Measurements from ENCODE around the gene EYS.
"Not testable (repeated sequence)": the region's sequence is repeated elsewhere in the genome, so short reads cannot be mapped to it uniquely, and the experiment has no call there.

Gene EYS

GRCh38 chr6:65631711-65632110, 75.3 kb downstream of the EYS start:
- no peak for DNase-seq

GRCh38 chr6:65627434-65627999, 79.5 kb downstream of the EYS start:
- DNase-seq, result not testable (repeated sequence)

- no peak for DNase-seq
Measured at GRCh38 chr6:65627015-65627414, 80.0 kb downstream of the EYS start.

- no peak for DNase-seq
Measured at GRCh38 chr6:65623566-65623965, 83.5 kb downstream of the EYS start.

GRCh38 chr6:65610746-65611145, 96.3 kb downstream of the EYS start:
- DNase-seq, result no peak

- no peak for DNase-seq
Measured at GRCh38 chr6:65595540-65595939, 111.5 kb downstream of the EYS start.

- DNase-seq, result no peak
Measured at GRCh38 chr6:65570340-65570739, 136.7 kb downstream of the EYS start.

GRCh38 chr6:65569505-65569904, 137.5 kb downstream of the EYS start:
- no peak for DNase-seq

GRCh38 chr6:65569056-65569455, 138.0 kb downstream of the EYS start:
- not testable (repeated sequence) for DNase-seq

- peak in 1 of 2 experiments; percentile 5 for DNase-seq
Measured at GRCh38 chr6:65566117-65566516, 140.9 kb downstream of the EYS start.

- no peak for DNase-seq
Measured at GRCh38 chr6:65558071-65558470, 149.0 kb downstream of the EYS start.

- DNase-seq, result no peak
Measured at GRCh38 chr6:65557224-65557623, 149.8 kb downstream of the EYS start.

GRCh38 chr6:65546894-65547293, 160.1 kb downstream of the EYS start:
- DNase-seq, result no peak

GRCh38 chr6:65545920-65546319, 161.1 kb downstream of the EYS start:
- DNase-seq, result no peak

GRCh38 chr6:65538644-65539043, 168.4 kb downstream of the EYS start:
- no peak for DNase-seq

GRCh38 chr6:65537600-65537999, 169.4 kb downstream of the EYS start:
- no peak for DNase-seq

GRCh38 chr6:65531533-65531932, 175.5 kb downstream of the EYS start:
- no peak for DNase-seq

GRCh38 chr6:65524232-65524631, 182.8 kb downstream of the EYS start:
- no peak for DNase-seq

- no peak for DNase-seq
Measured at GRCh38 chr6:65505736-65506135, 201.3 kb downstream of the EYS start.

GRCh38 chr6:65501045-65501444, 206.0 kb downstream of the EYS start:
- DNase-seq, result no peak

GRCh38 chr6:65483652-65484051, 223.4 kb downstream of the EYS start:
- DNase-seq, result not testable (repeated sequence)

- DNase-seq, result no peak
Measured at GRCh38 chr6:65469650-65470049, 237.4 kb downstream of the EYS start.

- no peak for DNase-seq
Measured at GRCh38 chr6:65468307-65468706, 238.7 kb downstream of the EYS start.

- DNase-seq, result no peak
Measured at GRCh38 chr6:65461121-65461520, 245.9 kb downstream of the EYS start.

- no peak for DNase-seq
Measured at GRCh38 chr6:65452333-65452732, 254.7 kb downstream of the EYS start.

GRCh38 chr6:65450451-65450850, 256.6 kb downstream of the EYS start:
- no peak for DNase-seq
